ENCODE data around the gene RPS19.

GRCh38 chr19:41869374-41869955, 9.4 kb downstream of the RPS19 start:
- TF ChIP-seq POLR2A (IDR thresholded peaks at IDR 0.05; ENCODE audit: low read depth) (no peak), CTCF (IDR thresholded peaks at IDR 0.05) (no peak), POLR2AphosphoS5 (IDR thresholded peaks at IDR 0.05) (no peak), EP300 (IDR thresholded peaks at IDR 0.05) (no peak)

Measured in esophagus muscularis mucosa (tissue), 4 donors.